ENCODE results near the gene ZSWIM3.

The ZSWIM3 gene

DNA sequence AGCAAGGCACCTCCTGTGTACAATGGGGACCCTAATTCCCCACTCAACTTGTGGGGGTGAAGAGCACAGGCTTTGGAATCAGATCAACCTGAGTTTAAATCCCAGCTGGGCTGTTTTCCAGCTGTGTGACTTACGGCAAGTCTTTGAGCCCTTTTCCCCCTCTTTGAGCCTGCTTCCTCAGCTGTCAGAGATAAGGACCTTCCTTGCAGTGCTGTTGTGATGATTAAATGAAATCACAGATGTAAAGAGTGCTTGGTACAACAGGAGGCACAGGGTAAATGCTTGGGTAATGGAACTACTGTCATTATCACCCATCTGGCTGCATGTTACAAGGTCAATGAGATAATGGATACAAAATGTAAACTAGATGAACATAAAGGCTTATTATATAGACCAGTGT is 20.6 kb upstream of the ZSWIM3 start:
- no peaks in the 10 kb centered on the region for H3K9me3 ChIP-seq
- H3K4me1 ChIP-seq, result peaks cover 12% of the 10 kb centered on the region
- DNase-seq (ENCODE audit: low spot score in 2 of 2), result no peak
- no peak overlapping the region for H3K4me3 ChIP-seq
- H3K27me3 ChIP-seq (ENCODE audit: low read depth), result no peaks in the 10 kb centered on the region
- in situ Hi-C loops (cut with MboI; ENCODE audit: low sequenced_read_pairs), result no loop called here
- peaks cover 5% of the 10 kb centered on the region; the same call in 1 of the 2 replicates for H3K36me3 ChIP-seq (replicated peaks)

DNA sequence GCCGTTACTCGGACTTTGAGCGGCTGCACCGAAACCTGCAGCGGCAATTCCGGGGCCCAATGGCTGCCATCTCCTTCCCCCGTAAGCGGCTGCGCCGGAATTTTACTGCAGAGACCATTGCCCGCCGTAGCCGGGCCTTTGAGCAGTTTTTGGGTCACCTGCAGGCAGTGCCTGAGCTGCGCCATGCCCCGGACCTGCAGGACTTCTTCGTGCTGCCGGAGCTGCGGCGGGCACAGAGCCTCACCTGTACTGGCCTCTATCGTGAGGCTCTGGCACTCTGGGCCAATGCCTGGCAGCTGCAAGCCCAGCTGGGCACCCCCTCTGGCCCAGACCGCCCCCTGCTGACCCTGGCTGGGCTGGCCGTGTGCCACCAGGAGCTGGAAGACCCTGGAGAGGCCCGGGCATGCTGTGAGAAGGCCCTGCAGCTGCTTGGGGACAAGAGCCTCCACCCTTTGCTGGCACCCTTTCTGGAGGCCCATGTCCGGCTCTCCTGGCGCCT is 16.7 kb upstream of the ZSWIM3 start:
- H3K36me3 ChIP-seq (replicated peaks), result peaks cover 34% of the 10 kb centered on the region
- in situ Hi-C loops (cut with MboI; ENCODE audit: low sequenced_read_pairs), result no loop called here
- no peak overlapping the region for H3K4me3 ChIP-seq

DNA sequence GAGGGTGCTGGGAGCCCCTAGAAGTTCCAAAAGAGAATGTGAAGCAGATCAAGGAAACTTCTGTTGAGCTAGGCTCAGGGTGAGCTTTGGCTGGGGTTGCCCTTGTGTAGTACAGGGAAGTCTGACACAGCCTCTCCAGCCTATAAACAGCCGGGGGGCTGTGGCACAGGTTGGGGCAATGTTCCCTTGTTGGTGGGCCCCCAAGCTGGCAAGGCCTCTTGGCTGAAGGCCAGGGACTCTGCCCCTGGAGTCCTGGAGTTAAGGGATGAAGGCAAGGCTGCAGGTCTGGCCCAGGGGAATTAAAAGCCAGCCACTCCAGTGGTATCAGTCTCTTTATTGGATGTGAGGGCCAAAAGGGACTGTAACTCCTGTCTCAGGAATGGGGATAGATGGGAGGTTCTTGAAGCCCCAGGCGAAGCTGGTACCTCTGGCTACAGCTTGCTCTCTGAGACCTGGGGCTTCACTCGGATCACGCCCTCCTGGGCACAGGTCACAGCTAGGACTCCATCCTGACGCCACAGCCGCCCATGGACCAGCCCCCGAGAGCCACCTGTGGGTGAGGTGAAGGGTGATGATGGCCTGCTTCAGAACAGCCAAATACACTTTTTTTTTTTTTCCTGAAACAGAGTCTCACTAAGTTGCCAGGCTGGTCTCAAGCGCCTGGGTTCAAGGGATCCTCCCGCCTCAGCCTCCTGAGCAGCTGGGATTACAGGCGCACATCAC is 15.8 kb upstream of the ZSWIM3 start:
- Histone ChIP-seq H3K36me3 (replicated peaks) (peaks cover 42% of the 10 kb centered on the region), H3K9me3 (no peaks in the 10 kb centered on the region), H3K4me1 (peaks cover 8% of the 10 kb centered on the region), H3K4me3 (no peak overlapping the region), H3K27me3 (ENCODE audit: low read depth) (no peaks in the 10 kb centered on the region)
- in situ Hi-C loops (cut with MboI; ENCODE audit: low sequenced_read_pairs), result no loop called here
- DNase-seq (ENCODE audit: low spot score in 2 of 2), result no peak

More for the DNA sequence above, 16.7 kb upstream of the ZSWIM3 start:
- Histone ChIP-seq H3K4me1 (peaks cover 8% of the 10 kb centered on the region), H3K27me3 (ENCODE audit: low read depth) (no peaks in the 10 kb centered on the region), H3K9me3 (no peaks in the 10 kb centered on the region)
- DNase-seq (ENCODE audit: low spot score in 2 of 2), result no peak

DNA sequence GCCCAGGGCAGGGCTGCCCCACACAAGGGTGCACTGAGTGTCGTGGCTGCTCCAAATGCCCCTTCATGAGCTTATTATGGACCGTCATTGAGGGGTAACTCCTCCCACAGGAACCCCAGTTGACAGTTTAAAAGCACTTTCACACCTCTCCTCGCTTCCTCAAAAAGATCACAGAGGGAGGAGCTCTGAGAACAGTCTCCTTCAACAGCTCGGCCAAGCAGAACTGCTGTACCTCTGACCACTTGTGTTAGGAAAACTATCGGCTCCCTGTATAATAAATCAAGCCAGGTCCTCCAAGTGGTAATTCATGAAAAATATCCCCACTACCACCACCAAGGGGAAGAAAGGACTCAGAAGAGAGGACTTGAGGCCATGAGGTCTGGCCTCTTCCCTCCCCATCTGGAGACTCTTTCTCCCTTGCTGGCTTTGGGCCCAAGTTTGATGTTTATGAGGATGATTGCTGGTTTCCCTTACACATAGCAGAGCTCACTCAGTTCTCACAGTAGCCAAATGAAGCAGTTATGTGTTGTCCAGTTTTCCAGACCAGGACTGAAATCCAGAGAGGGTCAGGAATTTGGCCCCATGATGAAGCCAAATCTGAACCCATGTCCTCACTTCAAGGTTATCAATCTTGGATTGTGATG is 15.1 kb upstream of the ZSWIM3 start:
- H3K4me3 ChIP-seq, result no peak overlapping the region
- no peak for DNase-seq (ENCODE audit: low spot score in 2 of 2)

DNA sequence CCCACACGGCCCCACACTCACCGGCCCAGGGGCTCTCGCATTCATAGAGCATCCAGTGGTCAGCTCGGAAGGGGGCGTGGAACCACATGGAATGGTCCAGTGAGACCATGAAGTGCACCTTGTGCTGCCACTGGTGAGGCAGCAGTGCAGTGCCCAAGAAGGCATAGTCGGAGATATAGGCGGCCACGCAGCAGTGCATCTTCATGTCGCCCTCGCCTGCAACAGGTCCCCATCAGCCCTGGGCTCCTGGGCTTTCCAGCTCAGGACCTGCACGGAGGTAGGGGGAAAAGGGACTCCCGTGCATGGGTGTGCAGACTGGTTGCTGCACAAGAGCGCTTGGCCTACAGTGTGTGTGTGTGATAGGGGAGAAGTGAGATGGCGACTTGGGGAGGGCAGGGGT is 13.9 kb upstream of the ZSWIM3 start:
- no peaks in the 10 kb centered on the region for H3K9me3 ChIP-seq
- no peaks in the 10 kb centered on the region for H3K4me1 ChIP-seq
- no peak for DNase-seq (ENCODE audit: low spot score in 2 of 2)
- H3K36me3 ChIP-seq (replicated peaks), result peaks cover 47% of the 10 kb centered on the region
- in situ Hi-C loops (cut with MboI; ENCODE audit: low sequenced_read_pairs), result no loop called here
- H3K4me3 ChIP-seq, result no peak overlapping the region
- no peaks in the 10 kb centered on the region for H3K27me3 ChIP-seq (ENCODE audit: low read depth)

More for the DNA sequence above, 15.1 kb upstream of the ZSWIM3 start:
- Histone ChIP-seq H3K4me1 (peaks cover 1% of the 10 kb centered on the region; the same call in 1 of the 2 replicates), H3K9me3 (no peaks in the 10 kb centered on the region), H3K36me3 (replicated peaks) (peaks cover 42% of the 10 kb centered on the region), H3K27me3 (ENCODE audit: low read depth) (no peaks in the 10 kb centered on the region)
- in situ Hi-C loops (cut with MboI; ENCODE audit: low sequenced_read_pairs), result no loop called here

DNA sequence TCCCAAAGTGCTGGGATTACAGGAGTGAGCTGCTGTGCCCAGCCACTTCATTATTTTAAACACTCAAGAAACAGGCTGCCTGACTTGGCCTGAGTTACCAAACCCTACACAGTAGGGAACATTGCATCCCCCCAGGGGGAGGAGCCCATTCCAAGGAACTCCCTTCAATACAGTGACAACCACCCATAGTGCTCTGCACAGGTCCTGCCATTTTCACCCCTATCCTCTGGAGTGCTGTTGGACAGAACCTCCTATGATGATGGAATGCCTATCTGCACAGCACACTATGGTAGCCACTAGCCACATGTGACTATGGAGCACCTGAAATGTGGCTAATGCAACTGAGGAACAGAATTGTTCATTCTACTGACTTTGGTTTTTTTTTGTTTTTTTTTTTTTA is 12.0 kb upstream of the ZSWIM3 start:
- Histone ChIP-seq H3K27me3 (ENCODE audit: low read depth) (no peaks in the 10 kb centered on the region), H3K36me3 (replicated peaks) (peaks cover 49% of the 10 kb centered on the region), H3K4me3 (no peak overlapping the region), H3K9me3 (no peaks in the 10 kb centered on the region), H3K4me1 (no peaks in the 10 kb centered on the region)
- no peak for DNase-seq (ENCODE audit: low spot score in 2 of 2)
- in situ Hi-C loops (cut with MboI; ENCODE audit: low sequenced_read_pairs), result no loop called here

DNA sequence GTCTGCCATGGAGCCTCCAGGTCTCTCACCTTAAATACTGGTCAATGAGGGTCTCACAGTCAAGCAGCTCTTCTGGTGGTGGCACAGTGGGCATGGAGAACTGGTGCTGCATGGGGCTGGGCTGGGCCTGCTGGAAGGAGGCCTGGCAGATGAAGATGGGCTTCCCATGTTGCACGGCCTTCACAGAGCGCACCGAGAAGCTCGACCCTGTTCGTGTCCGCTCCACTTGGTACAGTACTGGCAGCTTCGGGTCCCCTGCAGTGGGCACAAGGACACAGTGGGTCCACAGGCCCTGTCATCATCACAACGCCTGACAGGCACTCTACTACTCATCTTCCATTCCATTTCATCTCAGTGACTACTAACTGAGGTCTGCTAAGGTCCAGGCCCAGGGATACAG is 9.0 kb upstream of the ZSWIM3 start:
- no peak for DNase-seq (ENCODE audit: low spot score in 2 of 2)
- Histone ChIP-seq H3K4me3 (no peak overlapping the region), H3K9me3 (no peaks in the 10 kb centered on the region), H3K4me1 (no peaks in the 10 kb centered on the region), H3K27me3 (ENCODE audit: low read depth) (no peaks in the 10 kb centered on the region), H3K36me3 (replicated peaks) (peaks cover 36% of the 10 kb centered on the region)
- in situ Hi-C loops (cut with MboI; ENCODE audit: low sequenced_read_pairs), result no loop called here

DNA sequence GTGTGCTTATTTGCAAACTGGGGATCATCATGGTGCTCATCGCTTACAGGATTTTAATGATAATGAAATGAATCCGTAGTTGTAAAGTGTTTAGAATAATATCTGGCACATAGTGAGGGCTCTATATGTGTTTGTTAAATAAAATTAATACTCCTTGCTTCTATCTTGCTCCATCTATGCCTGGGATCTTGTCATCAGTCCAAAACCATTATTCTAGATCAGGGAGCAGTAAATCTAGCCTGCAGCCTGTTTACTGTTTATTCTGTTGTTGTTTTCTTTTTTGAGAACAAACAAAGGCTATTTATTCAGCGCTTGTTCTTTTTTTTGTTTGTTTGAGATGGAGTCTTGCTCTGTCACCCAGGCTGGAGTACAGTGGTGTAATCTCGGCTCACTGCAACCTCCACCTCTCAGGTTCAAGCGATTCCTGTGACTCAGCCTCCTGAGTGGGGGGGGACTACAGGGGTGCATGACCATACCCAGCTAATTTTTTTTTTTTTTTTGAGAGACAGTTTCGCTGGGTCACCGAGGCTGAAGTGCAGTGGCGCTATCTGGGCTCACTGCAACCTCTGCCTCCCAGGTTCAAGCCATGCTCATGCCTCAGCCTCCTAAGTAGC is 8.3 kb upstream of the ZSWIM3 start:
- DNase-seq (ENCODE audit: low spot score in 2 of 2), result no peak
- H3K36me3 ChIP-seq (replicated peaks), result peaks cover 31% of the 10 kb centered on the region
- no peak overlapping the region for H3K4me3 ChIP-seq
- in situ Hi-C loops (cut with MboI; ENCODE audit: low sequenced_read_pairs), result no loop called here
- H3K4me1 ChIP-seq, result no peaks in the 10 kb centered on the region
- no peaks in the 10 kb centered on the region for H3K27me3 ChIP-seq (ENCODE audit: low read depth)
- no peaks in the 10 kb centered on the region for H3K9me3 ChIP-seq

DNA sequence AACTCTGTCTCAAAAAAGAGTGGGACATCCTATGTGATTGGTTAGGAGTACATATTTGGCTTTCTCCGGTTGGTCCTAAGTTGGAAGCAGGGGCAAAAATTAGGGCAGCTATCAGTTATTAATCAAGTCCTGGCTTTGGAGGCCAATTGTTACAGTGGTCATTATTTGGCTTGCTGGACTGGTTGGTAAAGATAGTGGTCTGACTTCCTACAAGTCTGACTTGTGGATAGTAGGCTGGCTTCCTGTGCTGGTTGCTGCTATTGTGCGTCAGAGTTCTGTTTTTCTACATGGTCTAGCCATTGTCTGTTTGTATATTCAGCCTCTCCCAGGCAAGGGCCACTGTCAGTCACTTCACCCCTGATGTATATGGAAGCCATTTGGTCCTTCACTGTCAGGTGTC is 7.2 kb upstream of the ZSWIM3 start:
- H3K4me1 ChIP-seq, result no peaks in the 10 kb centered on the region
- DNase-seq (ENCODE audit: low spot score in 2 of 2), result no peak
- H3K9me3 ChIP-seq, result no peaks in the 10 kb centered on the region

DNA sequence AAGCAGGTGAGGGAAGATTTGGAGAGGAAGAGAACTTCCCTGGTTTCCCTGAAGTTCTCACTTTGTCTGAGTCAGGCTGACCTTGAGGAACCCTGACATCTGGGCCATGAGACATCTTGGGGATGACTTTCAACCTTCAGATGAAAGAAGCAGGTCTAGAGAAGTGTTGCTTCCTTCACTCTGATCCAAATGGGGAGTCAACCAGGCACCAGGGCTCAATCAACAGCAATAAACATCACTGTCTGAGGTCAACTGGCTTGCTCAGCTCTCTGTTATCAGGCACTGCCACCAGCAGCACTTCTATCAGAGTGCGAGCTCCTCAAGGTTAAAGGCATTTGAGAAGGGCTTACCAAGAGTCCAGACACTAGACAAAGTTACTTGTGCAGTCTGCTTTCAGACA is 6.5 kb upstream of the ZSWIM3 start:
- Histone ChIP-seq H3K27me3 (ENCODE audit: low read depth) (no peaks in the 10 kb centered on the region), H3K9me3 (no peaks in the 10 kb centered on the region), H3K4me1 (no peaks in the 10 kb centered on the region), H3K4me3 (no peak overlapping the region), H3K36me3 (replicated peaks) (peaks cover 22% of the 10 kb centered on the region)
- in situ Hi-C loops (cut with MboI; ENCODE audit: low sequenced_read_pairs), result no loop called here
- no peak for DNase-seq (ENCODE audit: low spot score in 2 of 2)

More for the DNA sequence above, 7.2 kb upstream of the ZSWIM3 start:
- Histone ChIP-seq H3K36me3 (replicated peaks) (peaks cover 27% of the 10 kb centered on the region), H3K27me3 (ENCODE audit: low read depth) (no peaks in the 10 kb centered on the region), H3K4me3 (no peak overlapping the region)
- in situ Hi-C loops (cut with MboI; ENCODE audit: low sequenced_read_pairs), result no loop called here

DNA sequence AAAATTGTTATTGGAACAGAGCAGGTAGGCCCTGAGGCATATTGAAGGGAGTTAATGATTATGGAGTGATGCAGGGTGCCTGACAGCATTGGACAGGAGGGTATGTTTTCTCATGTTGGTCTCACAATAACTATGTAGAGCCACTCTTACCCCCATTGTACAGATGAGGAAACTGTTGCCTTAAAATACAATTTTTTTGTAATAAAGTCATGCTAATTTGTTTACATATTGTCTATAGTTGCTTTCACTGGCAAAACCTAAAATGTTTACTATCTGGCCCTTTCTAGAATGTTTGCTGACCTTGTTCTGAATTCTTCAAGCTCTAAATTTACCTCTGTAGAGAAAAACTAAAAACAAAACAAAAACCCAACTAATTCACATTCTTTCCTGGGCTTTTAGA is 5.9 kb upstream of the ZSWIM3 start:
- Histone ChIP-seq H3K4me3 (no peak overlapping the region), H3K36me3 (replicated peaks) (peaks cover 16% of the 10 kb centered on the region), H3K27me3 (ENCODE audit: low read depth) (no peaks in the 10 kb centered on the region), H3K9me3 (no peaks in the 10 kb centered on the region), H3K4me1 (peaks cover 4% of the 10 kb centered on the region)
- no peak for DNase-seq (ENCODE audit: low spot score in 2 of 2)
- in situ Hi-C loops (cut with MboI; ENCODE audit: low sequenced_read_pairs), result no loop called here

DNA sequence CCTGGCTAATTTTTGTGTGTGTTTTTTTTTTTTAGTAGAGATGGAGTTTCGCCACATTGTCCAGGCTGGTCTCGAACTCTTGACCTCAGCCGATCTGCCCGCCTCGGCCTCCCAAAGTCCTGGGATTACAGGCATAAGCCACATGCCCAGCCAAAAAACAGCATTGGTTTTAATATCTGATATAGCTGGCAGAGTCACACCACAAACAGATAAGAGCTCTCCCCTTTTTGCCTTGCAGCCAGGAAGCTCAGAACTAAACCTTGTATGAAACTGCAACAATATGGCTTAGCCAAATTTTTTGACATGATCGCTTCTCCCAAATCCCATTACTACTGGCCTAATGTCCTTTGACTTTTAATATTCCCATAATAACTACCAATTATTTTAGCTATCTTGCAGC is 5.1 kb upstream of the ZSWIM3 start:
- DNase-seq (ENCODE audit: low spot score in 2 of 2), result no peak
- H3K4me1 ChIP-seq, result peaks cover 7% of the 10 kb centered on the region
- H3K4me3 ChIP-seq, result no peak overlapping the region
- H3K36me3 ChIP-seq (replicated peaks), result peaks cover 16% of the 10 kb centered on the region
- in situ Hi-C loops (cut with MboI; ENCODE audit: low sequenced_read_pairs), result no loop called here
- no peaks in the 10 kb centered on the region for H3K27me3 ChIP-seq (ENCODE audit: low read depth)
- no peaks in the 10 kb centered on the region for H3K9me3 ChIP-seq

DNA sequence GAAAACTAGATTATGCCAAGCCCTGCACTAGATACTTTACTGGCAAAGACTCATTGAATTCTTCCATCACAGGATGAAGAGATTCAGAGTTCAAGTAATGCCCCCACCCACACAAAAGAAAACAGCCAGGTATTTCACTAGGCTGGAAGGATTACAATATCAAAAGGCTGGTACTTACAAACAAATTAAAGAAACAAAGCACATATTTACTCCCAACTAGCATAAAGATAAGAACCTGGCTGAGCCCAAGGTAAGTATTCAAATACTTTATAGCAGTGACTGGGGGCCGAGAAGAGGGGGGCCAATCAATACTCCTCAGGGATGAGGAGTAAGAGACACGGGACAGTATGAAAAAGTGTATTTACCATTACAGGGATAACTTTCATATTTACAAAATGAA is 3.9 kb upstream of the ZSWIM3 start:
- Histone ChIP-seq H3K27me3 (ENCODE audit: low read depth) (no peaks in the 10 kb centered on the region), H3K4me1 (peaks cover 13% of the 10 kb centered on the region), H3K9me3 (no peaks in the 10 kb centered on the region), H3K4me3 (no peak overlapping the region), H3K36me3 (replicated peaks) (peaks cover 11% of the 10 kb centered on the region)
- DNase-seq (ENCODE audit: low spot score in 2 of 2), result no peak
- in situ Hi-C loops (cut with MboI; ENCODE audit: low sequenced_read_pairs), result no loop called here

DNA sequence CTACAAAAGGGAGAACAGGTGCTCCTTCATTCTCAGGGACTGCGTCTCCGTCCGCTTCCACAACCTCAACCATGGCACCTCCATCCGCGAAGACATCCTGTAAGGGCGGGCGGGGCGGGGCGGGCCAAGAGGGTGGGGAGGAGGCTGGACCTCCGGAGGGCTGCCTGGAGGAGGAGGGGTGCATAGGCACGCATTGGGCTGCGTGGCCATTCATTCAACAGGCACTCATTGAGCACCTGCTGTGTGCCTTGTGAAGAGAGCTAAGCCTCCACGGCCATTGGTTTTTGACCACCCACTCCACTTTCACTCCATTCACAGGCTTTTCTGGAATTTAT is 435 bp downstream of the ZSWIM3 start:
- Histone ChIP-seq H3K27me3 (ENCODE audit: low read depth) (no peaks in the 10 kb centered on the region), H3K9me3 (no peaks in the 10 kb centered on the region), H3K36me3 (replicated peaks) (0 out of 2 replicates have a peak, but pooled peaks cover 7% of the 10 kb centered on the region), H3K4me3 (peak overlapping the region; percentile 76), H3K4me1 (peaks cover 17% of the 10 kb centered on the region)
- in situ Hi-C loops (cut with MboI; ENCODE audit: low sequenced_read_pairs), result no loop called here
- peak in 1 of 2 experiments; percentile 47 for DNase-seq (ENCODE audit: low spot score in 2 of 2)

Data from HAP-1 (cell line).